Chondrocyte (in vitro differentiated cells): Measurements from ENCODE around the gene TENM3. TPM values are rescaled to one million over a fixed set of nuclear protein-coding genes. Genes with fewer than 3 reads are reported as not detected.

Experiments
- DNase-seq: peaks from one replicate; pipeline ENCODE4 v3.0.0; 2021; ENCODE audit warnings: mixed read lengths, low spot score
- H3K27ac Mint-ChIP-seq: one replicate; pipeline ENCODE4 v1.8.0; 2021; ENCODE audit warnings: mild to moderate bottlenecking, moderate library complexity, mixed read lengths; ENCODE audit not compliant: unreplicated experiment
- H3K27me3 Mint-ChIP-seq: 2 replicates; pipeline ENCODE4 v1.8.0; 2021; ENCODE audit warnings: low read depth, mixed read lengths
- H3K36me3 Mint-ChIP-seq: 2 replicates; pipeline ENCODE4 v1.8.0; 2021; ENCODE audit warnings: low read depth, mixed read lengths
- H3K4me1 Mint-ChIP-seq: 2 replicates; pipeline ENCODE4 v1.8.0; 2021; ENCODE audit warnings: low read depth, mild to moderate bottlenecking, mixed read lengths
- H3K4me3 Mint-ChIP-seq: one replicate; pipeline ENCODE4 v1.8.0; 2021; ENCODE audit warnings: mild to moderate bottlenecking, moderate library complexity, mixed read lengths; ENCODE audit not compliant: unreplicated experiment
- H3K9me3 Mint-ChIP-seq: 2 replicates; pipeline ENCODE4 v1.8.0; 2021; ENCODE audit warnings: low read depth, mixed read lengths
- total RNA-seq: library from RNA; stranded (reverse); gene quantifications from 3 replicates; pipeline ENCODE4 v1.2.1, GENCODE V29; 2021
- TF ChIP-seq, protein P1 (sequence below): fragments of 200-600 bp; sonication (generic); IDR thresholded peaks from 2 replicates; pipeline ENCODE4 v1.5.0; 2021; ENCODE audit warnings: antibody characterized with exemption, mild to moderate bottlenecking, moderate library complexity

TENM3 gene
- total RNA-seq, 1 donor from 2014 or later: 87.6 TPM

- Mint-ChIP-seq H3K27ac (peak overlapping the region; percentile 57), H3K4me1 (peaks cover 12% of the 10 kb centered on the region), H3K9me3 (no peaks in the 10 kb centered on the region), H3K36me3 (peaks cover 17% of the 10 kb centered on the region), H3K27me3 (no peaks in the 10 kb centered on the region), H3K4me3 (peak overlapping the region; percentile 28)
- TF ChIP-seq, protein P1, sequence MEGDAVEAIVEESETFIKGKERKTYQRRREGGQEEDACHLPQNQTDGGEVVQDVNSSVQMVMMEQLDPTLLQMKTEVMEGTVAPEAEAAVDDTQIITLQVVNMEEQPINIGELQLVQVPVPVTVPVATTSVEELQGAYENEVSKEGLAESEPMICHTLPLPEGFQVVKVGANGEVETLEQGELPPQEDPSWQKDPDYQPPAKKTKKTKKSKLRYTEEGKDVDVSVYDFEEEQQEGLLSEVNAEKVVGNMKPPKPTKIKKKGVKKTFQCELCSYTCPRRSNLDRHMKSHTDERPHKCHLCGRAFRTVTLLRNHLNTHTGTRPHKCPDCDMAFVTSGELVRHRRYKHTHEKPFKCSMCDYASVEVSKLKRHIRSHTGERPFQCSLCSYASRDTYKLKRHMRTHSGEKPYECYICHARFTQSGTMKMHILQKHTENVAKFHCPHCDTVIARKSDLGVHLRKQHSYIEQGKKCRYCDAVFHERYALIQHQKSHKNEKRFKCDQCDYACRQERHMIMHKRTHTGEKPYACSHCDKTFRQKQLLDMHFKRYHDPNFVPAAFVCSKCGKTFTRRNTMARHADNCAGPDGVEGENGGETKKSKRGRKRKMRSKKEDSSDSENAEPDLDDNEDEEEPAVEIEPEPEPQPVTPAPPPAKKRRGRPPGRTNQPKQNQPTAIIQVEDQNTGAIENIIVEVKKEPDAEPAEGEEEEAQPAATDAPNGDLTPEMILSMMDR: no peak
- no peak for DNase-seq
Observed at GRCh38 chr4:182680234-182680653, 437.0 kb downstream of the TENM3 start.

- H3K36me3 Mint-ChIP-seq: peaks cover 18% of the 10 kb centered on the region
- peaks cover 12% of the 10 kb centered on the region for H3K4me1 Mint-ChIP-seq
- H3K27me3 Mint-ChIP-seq: no peaks in the 10 kb centered on the region
- DNase-seq: no peak
- H3K9me3 Mint-ChIP-seq: no peaks in the 10 kb centered on the region
- H3K27ac Mint-ChIP-seq: peak overlapping the region; percentile 3
- H3K4me3 Mint-ChIP-seq: no peak overlapping the region
- TF ChIP-seq, protein P1: no peak
Observed at GRCh38 chr4:182683661-182684060, 440.5 kb downstream of the TENM3 start.

GRCh38 chr4:182684796-182685195 is 441.6 kb downstream of the TENM3 start:
- Mint-ChIP-seq H3K36me3 (peaks cover 22% of the 10 kb centered on the region), H3K27me3 (no peaks in the 10 kb centered on the region), H3K4me1 (peaks cover 12% of the 10 kb centered on the region), H3K27ac (no peak overlapping the region), H3K4me3 (no peak overlapping the region), H3K9me3 (no peaks in the 10 kb centered on the region)
- TF ChIP-seq, protein P1: no peak
- DNase-seq: no peak

- H3K27ac Mint-ChIP-seq: no peak overlapping the region
Observed at GRCh38 chr4:182688081-182688480, 444.9 kb downstream of the TENM3 start.

GRCh38 chr4:182694551-182694950 is 451.3 kb downstream of the TENM3 start:
- Mint-ChIP-seq H3K4me3 (no peak overlapping the region), H3K9me3 (no peaks in the 10 kb centered on the region), H3K36me3 (peaks cover 16% of the 10 kb centered on the region), H3K27me3 (no peaks in the 10 kb centered on the region), H3K27ac (no peak overlapping the region), H3K4me1 (no peaks in the 10 kb centered on the region)
- no peak for DNase-seq
- TF ChIP-seq, protein P1: no peak

More at GRCh38 chr4:182688081-182688480, 444.9 kb downstream of the TENM3 start:
- Mint-ChIP-seq H3K4me3 (no peak overlapping the region), H3K27me3 (no peaks in the 10 kb centered on the region), H3K36me3 (peaks cover 16% of the 10 kb centered on the region), H3K4me1 (peaks cover 7% of the 10 kb centered on the region), H3K9me3 (no peaks in the 10 kb centered on the region)
- DNase-seq: no peak
- TF ChIP-seq, protein P1: no peak
